Esophagus muscularis mucosa (tissue), 3 donors: ENCODE data around the gene KCNMB2.

ENCODE experiments used
- CTCF ChIP-seq, 3 experiments: fragments of 200-600 bp in 2 of 3; fragments of 450-650 bp in 1 of 3; sonication (generic) in 2 of 3; IDR thresholded peaks; one replicate each; pipeline ENCODE4 v1.5.1; 2017 to 2019; ENCODE audit warnings: antibody characterized with exemption in 3 of 3, mild to moderate bottlenecking in 2 of 3, moderate library complexity in 1 of 3
- POLR2A ChIP-seq: fragments of 450-650 bp; IDR thresholded peaks from one replicate; pipeline ENCODE4 v1.6.1; 2017; ENCODE audit warnings: antibody characterized with exemption, moderate library complexity, mild to moderate bottlenecking, low read depth
- POLR2AphosphoS5 ChIP-seq, 2 donors: sonication (generic); formaldehyde crosslinking; IDR thresholded peaks; one replicate each; pipeline ENCODE4 v1.6.1; 2017; ENCODE audit warnings: antibody characterized with exemption in 2 of 2

DNA sequence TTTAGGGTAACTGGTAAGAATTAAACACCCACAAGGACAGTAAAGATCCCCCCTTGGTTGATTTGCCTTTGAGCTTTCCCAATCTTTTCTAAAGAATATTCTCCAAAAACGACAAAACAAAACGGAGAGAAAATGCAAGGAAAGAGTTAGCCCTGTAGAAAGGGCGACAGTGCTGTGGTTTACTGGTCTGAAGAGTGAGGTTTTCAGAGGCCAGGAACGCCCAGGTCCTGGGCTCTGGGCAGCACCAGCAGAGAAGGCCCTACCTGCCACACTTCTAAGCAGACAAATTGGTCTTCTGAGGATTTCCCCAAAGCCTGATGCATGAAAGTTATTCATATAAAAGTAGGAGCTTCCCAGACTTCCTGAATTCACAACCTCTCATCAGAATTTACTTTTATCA lies 119.3 kb downstream of the KCNMB2 start:
- TF ChIP-seq CTCF (IDR thresholded peaks at IDR 0.05) = no peak
- TF ChIP-seq POLR2A = no peak
- no peak for TF ChIP-seq POLR2AphosphoS5 (IDR thresholded peaks at IDR 0.05)
